Nephron (organoid): ENCODE measurements around the gene KANK4.

ENCODE experiments used
- H3K27ac Mint-ChIP-seq, 3 experiments: 2 replicates each; pipeline ENCODE4 v1.8.0; 2020; ENCODE audit warnings: mixed read lengths in 3 of 3, mild to moderate bottlenecking in 2 of 3, moderate library complexity in 1 of 3
- H3K27me3 Mint-ChIP-seq: 2 replicates; pipeline ENCODE4 v1.8.0; 2021; ENCODE audit warnings: low read depth, mild to moderate bottlenecking, moderate library complexity, mixed read lengths
- H3K36me3 Mint-ChIP-seq: 2 replicates; pipeline ENCODE4 v1.8.0; 2020; ENCODE audit warnings: low read depth, mixed read lengths
- H3K4me1 Mint-ChIP-seq: 2 replicates; pipeline ENCODE4 v1.8.0; 2020; ENCODE audit warnings: mixed read lengths
- H3K4me3 Mint-ChIP-seq, 3 experiments: 2 replicates each; pipeline ENCODE4 v1.8.0; 2020; ENCODE audit warnings: mild to moderate bottlenecking in 3 of 3, mixed read lengths in 3 of 3, moderate library complexity in 2 of 3
- H3K9me3 Mint-ChIP-seq: 2 replicates; pipeline ENCODE4 v1.8.0; 2020; ENCODE audit warnings: mixed read lengths
- TF ChIP-seq, protein P1 (sequence below), 3 experiments: fragments of 200-600 bp; sonication (generic); IDR thresholded peaks; one replicate each; pipeline ENCODE4 v1.5.0; 2021; ENCODE audit warnings: antibody characterized with exemption in 3 of 3; ENCODE audit not compliant: unreplicated experiment in 3 of 3

Gene KANK4

DNA sequence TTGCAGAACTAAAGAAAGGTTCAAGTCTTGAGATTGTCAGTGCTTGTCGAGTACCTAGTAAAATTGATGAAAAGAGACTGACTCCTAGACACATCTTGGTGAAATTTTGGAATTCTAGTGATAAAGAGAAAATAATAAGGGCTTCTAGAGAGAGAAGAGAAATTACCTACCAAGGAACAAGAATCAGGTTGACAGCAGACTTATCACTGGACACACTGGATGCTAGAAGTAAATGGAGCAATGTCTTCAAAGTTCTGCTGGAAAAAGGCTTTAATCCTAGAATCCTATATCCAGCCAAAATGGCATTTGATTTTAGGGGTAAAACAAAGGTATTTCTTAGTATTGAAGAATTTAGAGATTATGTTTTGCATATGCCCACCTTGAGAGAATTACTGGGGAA, 108.3 kb downstream of the KANK4 start:
- H3K36me3 Mint-ChIP-seq = peaks cover 45% of the 10 kb centered on the region
- TF ChIP-seq, protein P1, sequence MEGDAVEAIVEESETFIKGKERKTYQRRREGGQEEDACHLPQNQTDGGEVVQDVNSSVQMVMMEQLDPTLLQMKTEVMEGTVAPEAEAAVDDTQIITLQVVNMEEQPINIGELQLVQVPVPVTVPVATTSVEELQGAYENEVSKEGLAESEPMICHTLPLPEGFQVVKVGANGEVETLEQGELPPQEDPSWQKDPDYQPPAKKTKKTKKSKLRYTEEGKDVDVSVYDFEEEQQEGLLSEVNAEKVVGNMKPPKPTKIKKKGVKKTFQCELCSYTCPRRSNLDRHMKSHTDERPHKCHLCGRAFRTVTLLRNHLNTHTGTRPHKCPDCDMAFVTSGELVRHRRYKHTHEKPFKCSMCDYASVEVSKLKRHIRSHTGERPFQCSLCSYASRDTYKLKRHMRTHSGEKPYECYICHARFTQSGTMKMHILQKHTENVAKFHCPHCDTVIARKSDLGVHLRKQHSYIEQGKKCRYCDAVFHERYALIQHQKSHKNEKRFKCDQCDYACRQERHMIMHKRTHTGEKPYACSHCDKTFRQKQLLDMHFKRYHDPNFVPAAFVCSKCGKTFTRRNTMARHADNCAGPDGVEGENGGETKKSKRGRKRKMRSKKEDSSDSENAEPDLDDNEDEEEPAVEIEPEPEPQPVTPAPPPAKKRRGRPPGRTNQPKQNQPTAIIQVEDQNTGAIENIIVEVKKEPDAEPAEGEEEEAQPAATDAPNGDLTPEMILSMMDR (IDR thresholded peaks at IDR 0.05; ENCODE audit: unreplicated experiment in 3 of 3) = no peak
- H3K4me3 Mint-ChIP-seq = no peak overlapping the region
- H3K27me3 Mint-ChIP-seq = peaks cover 6% of the 10 kb centered on the region
- peaks cover 47% of the 10 kb centered on the region for H3K9me3 Mint-ChIP-seq
- H3K4me1 Mint-ChIP-seq = no peaks in the 10 kb centered on the region
- H3K27ac Mint-ChIP-seq = no peak overlapping the region

DNA sequence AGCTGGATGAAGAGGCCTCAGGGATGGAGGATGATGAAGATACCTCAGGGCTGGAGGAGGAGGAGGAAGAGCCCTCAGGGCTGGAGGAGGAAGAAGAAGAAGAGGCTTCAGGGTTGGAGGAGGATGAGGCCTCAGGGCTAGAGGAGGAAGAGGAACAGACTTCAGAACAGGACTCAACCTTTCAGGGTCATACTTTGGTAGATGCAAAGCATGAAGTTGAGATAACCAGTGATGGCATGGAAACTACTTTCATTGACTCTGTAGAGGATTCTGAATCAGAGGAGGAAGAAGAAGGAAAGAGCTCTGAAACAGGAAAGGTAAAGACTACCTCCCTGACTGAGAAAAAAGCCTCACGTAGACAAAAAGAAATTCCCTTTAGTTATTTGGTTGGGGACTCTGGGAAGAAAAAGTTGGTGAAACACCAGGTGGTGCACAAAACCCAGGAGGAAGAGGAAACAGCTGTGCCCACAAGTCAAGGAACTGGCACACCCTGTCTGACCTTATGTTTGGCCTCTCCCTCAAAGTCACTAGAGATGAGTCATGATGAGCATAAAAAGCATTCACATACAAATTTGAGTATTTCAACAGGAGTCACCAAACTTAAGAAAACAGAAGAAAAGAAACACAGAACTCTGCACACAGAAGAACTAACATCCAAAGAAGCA, 109.2 kb downstream of the KANK4 start:
- no peak overlapping the region for H3K27ac Mint-ChIP-seq
- H3K4me3 Mint-ChIP-seq = no peak overlapping the region
- no peaks in the 10 kb centered on the region for H3K4me1 Mint-ChIP-seq
- TF ChIP-seq, protein P1 (IDR thresholded peaks at IDR 0.05; ENCODE audit: unreplicated experiment in 3 of 3) = no peak
- peaks cover 6% of the 10 kb centered on the region for H3K27me3 Mint-ChIP-seq
- peaks cover 47% of the 10 kb centered on the region for H3K9me3 Mint-ChIP-seq
- H3K36me3 Mint-ChIP-seq = peaks cover 45% of the 10 kb centered on the region

DNA sequence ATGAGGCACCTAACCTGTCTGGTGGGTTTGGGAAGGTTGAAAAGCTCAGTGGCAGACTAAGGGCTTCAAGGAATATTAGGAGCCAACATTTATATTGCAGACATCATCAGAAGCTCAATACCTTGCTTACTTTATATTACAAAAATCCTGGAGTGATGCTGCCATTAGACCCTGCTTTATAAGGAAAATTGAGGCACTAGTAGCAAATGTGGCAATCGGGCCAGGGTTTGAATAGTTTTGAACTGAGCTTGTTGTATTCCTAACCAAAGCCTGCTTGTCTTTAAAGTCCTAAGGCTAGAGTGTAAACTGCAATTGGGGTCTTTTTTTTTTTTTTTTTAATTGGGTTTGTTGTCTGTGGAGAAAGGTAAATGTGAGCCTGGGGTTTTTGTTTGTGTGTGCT, 110.3 kb downstream of the KANK4 start:
- TF ChIP-seq, protein P1 (IDR thresholded peaks at IDR 0.05; ENCODE audit: unreplicated experiment in 3 of 3) = no peak
- H3K4me1 Mint-ChIP-seq = no peaks in the 10 kb centered on the region
- peaks cover 50% of the 10 kb centered on the region for H3K36me3 Mint-ChIP-seq
- no peaks in the 10 kb centered on the region for H3K27me3 Mint-ChIP-seq
- no peak overlapping the region for H3K27ac Mint-ChIP-seq
- peaks cover 44% of the 10 kb centered on the region for H3K9me3 Mint-ChIP-seq
- H3K4me3 Mint-ChIP-seq = no peak overlapping the region

DNA sequence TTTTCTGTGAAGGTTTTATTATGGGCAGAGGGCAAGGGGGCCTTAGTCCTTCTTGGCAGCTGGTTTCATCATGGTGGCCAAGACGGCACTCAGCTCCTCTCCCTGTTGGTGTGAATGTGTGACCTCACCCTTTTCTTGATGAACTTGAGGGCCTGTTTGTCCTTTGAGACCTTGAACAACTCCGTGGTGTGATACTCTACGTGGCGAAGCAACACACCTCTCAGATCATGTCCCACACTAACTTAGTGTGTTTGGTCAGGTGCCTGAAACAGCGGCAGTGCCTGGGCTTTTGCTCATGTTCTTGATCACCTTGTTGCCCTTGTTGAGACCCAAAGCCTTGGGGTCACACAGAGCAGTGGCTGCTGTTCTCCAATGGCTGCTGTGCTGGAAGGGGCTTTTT, 111.1 kb downstream of the KANK4 start:
- H3K9me3 Mint-ChIP-seq = peaks cover 40% of the 10 kb centered on the region
- TF ChIP-seq, protein P1 (IDR thresholded peaks at IDR 0.05; ENCODE audit: unreplicated experiment in 3 of 3) = no peak
- no peaks in the 10 kb centered on the region for H3K27me3 Mint-ChIP-seq
- no peak overlapping the region for H3K27ac Mint-ChIP-seq
- peaks cover 50% of the 10 kb centered on the region for H3K36me3 Mint-ChIP-seq
- H3K4me1 Mint-ChIP-seq = no peaks in the 10 kb centered on the region
- no peak overlapping the region for H3K4me3 Mint-ChIP-seq

DNA sequence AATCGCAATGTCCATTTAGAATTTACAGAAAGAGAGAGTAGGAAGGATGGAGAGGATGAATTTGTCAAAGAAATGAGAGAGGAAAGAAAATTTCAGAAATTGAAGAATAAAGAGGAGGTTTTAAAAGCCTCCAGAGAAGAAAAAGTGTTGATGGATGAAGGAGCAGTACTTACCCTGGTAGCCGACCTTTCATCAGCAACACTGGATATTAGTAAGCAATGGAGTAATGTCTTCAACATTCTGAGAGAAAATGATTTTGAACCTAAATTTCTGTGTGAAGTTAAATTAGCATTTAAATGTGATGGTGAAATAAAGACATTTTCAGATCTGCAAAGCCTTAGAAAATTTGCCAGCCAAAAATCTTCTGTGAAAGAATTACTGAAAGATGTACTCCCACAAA, 112.0 kb downstream of the KANK4 start:
- Mint-ChIP-seq H3K4me3 (no peak overlapping the region), H3K4me1 (no peaks in the 10 kb centered on the region), H3K27me3 (no peaks in the 10 kb centered on the region), H3K36me3 (peaks cover 50% of the 10 kb centered on the region), H3K27ac (no peak overlapping the region), H3K9me3 (peaks cover 40% of the 10 kb centered on the region)
- TF ChIP-seq, protein P1 (IDR thresholded peaks at IDR 0.05; ENCODE audit: unreplicated experiment in 3 of 3) = no peak

DNA sequence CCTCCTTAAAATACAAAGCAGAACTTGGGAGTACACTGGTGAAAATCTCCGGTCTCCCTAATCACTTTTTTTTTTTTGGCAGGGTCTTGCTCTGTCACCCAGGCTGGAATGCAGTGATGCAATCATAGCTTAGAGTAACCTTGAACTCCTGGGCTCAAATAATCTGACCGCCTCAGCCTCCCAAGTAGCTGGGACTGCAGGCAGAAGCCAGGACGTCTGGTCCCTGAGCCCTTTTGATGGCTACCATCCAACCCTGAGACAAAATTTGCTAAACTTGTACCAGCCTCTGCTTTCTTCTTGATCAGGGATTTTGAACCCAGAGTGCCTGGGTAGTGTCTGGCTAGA, 120.5 kb downstream of the KANK4 start:
- TF ChIP-seq, protein P1 (IDR thresholded peaks at IDR 0.05; ENCODE audit: unreplicated experiment in 3 of 3) = no peak
- H3K36me3 Mint-ChIP-seq = no peaks in the 10 kb centered on the region
- no peak overlapping the region for H3K4me3 Mint-ChIP-seq
- H3K27me3 Mint-ChIP-seq = peaks cover 49% of the 10 kb centered on the region
- H3K9me3 Mint-ChIP-seq = peaks cover 7% of the 10 kb centered on the region
- H3K4me1 Mint-ChIP-seq = peaks cover 18% of the 10 kb centered on the region
- H3K27ac Mint-ChIP-seq = no peak overlapping the region
